NT2/D1 (cell line): Measurements from ENCODE around the gene MYO3B.

ENCODE experiments used
- DNase-seq: peaks from one replicate; pipeline ENCODE4 v3.0.0-alpha.2; 2011; ENCODE audit warnings: low read depth, low spot score
- H3K27me3 ChIP-seq: 2 replicates; pipeline ENCODE4 v1.6.0; 2011; ENCODE audit warnings: mild to moderate bottlenecking; ENCODE audit not compliant: insufficient read length, insufficient read depth
- H3K36me3 ChIP-seq: 2 replicates; pipeline ENCODE4 v1.6.1; 2011; ENCODE audit warnings: mild to moderate bottlenecking, low read length, mixed read lengths; ENCODE audit not compliant: insufficient read depth, insufficient read length
- H3K4me1 ChIP-seq: 2 replicates; pipeline ENCODE4 v1.5.1; 2011; ENCODE audit not compliant: insufficient read depth, insufficient read length
- H3K4me3 ChIP-seq: 2 replicates; pipeline ENCODE4 v1.5.1; 2011; ENCODE audit warnings: low read depth; ENCODE audit not compliant: insufficient read length
- H3K9ac ChIP-seq: 2 replicates; pipeline ENCODE4 v1.6.0; 2011; ENCODE audit warnings: low read depth; ENCODE audit not compliant: insufficient read length
- H3K9me3 ChIP-seq: 2 replicates; pipeline ENCODE4 v1.5.1; 2011; ENCODE audit warnings: mild to moderate bottlenecking, low read length; ENCODE audit not compliant: insufficient read depth
- SUZ12 ChIP-seq: IDR thresholded peaks from 2 replicates; pipeline ENCODE4 v1.6.1; 2011; ENCODE audit not compliant: insufficient read length, insufficient read depth; ENCODE audit errors: extremely low read depth
- YY1 ChIP-seq: IDR thresholded peaks from 2 replicates; pipeline ENCODE4 v1.6.1; 2011; ENCODE audit not compliant: insufficient read length, insufficient read depth
- ZNF274 ChIP-seq: IDR thresholded peaks from 2 replicates; pipeline ENCODE4 v1.6.1; 2011; ENCODE audit warnings: mild to moderate bottlenecking, low read depth, low read length

The MYO3B gene

DNA sequence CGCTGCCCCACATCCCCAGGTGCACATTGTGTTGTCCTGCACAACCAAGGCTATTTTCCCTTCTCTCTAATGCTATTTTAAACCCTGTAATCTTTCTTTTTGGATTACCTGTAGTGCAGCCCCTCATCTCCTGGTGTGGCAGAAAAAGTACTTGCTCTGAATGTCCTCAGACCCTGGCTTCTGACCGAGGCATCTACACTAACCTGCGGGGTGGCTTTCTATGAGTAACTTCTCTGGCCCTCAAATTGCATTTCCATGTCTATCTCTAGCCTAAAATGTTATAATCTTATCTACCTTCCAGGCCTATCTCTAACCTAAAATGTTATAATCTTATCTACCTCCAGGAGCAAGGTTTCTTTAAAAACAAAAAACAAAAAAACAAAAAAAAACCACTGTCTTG is 519.0 kb downstream of the MYO3B start:
- DNase-seq = no peak
- H3K4me3 ChIP-seq = no peak overlapping the region
- peaks cover 5% of the 10 kb centered on the region for H3K36me3 ChIP-seq
- H3K27me3 ChIP-seq = no peaks in the 10 kb centered on the region
- H3K4me1 ChIP-seq = peaks cover 8% of the 10 kb centered on the region
- no peak overlapping the region for H3K9ac ChIP-seq
- no peak for TF ChIP-seq SUZ12
- TF ChIP-seq YY1 = no peak
- no peak for TF ChIP-seq ZNF274
- no peaks in the 10 kb centered on the region for H3K9me3 ChIP-seq

GRCh38 chr2:170701011-170701410 is 523.1 kb downstream of the MYO3B start:
- TF ChIP-seq SUZ12 = no peak
- TF ChIP-seq YY1 = no peak
- TF ChIP-seq ZNF274 = no peak

DNA sequence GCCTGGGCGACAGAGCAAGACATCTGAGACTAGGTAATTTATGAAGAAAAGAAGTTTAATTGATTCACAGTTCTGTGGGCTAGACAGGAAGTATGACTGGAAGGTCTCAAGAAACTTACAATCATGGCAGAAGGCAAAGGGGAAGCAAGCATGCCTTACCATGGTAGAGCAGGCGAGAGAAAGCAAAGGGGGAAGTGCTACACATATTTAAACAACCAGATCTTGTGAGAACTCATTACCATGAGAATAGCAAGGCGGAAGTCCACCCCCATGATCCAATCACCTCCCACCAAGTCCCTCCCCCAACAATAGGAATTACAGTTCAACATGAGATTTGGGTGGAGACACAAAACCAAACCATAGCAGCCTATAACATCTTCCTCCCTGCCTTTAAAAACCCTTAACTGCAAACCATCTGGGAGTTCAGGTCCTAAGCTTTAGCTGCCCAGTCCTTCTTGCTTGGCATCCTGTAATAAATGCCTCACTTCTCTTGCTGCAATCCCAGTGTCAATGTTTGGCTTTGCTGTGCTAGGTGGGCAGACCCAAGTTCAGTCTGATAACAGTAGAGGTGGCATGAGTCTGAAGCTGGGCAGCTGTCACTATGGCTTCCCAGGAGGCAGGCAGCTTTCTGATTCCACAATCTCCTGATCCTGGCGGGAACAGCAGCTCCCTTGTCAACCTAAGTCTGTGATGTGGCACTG is 526.0 kb downstream of the MYO3B start:
- Histone ChIP-seq H3K27me3 (no peaks in the 10 kb centered on the region), H3K36me3 (peaks cover 18% of the 10 kb centered on the region), H3K9me3 (peaks cover 35% of the 10 kb centered on the region), H3K9ac (no peak overlapping the region), H3K4me1 (peaks cover 5% of the 10 kb centered on the region), H3K4me3 (no peak overlapping the region)
- no peak for DNase-seq
- TF ChIP-seq SUZ12 (no peak), YY1 (no peak), ZNF274 (no peak)

More at GRCh38 chr2:170701011-170701410, 523.1 kb downstream of the MYO3B start:
- H3K36me3 ChIP-seq = peaks cover 8% of the 10 kb centered on the region
- H3K4me1 ChIP-seq = peaks cover 2% of the 10 kb centered on the region
- no peaks in the 10 kb centered on the region for H3K27me3 ChIP-seq
- H3K4me3 ChIP-seq = no peak overlapping the region
- peaks cover 22% of the 10 kb centered on the region for H3K9me3 ChIP-seq
- no peak for DNase-seq
- H3K9ac ChIP-seq = no peak overlapping the region
